ENCODE measurements around the gene BLMH. TPM values are rescaled to one million over a fixed set of nuclear protein-coding genes. Genes with fewer than 3 reads are reported as not detected.
A peak's percentile ranks its signal among the peaks of the same experiment; 100 is the strongest.

The BLMH gene
- total and polyA plus RNA-seq, 9 of the 15 experiments (the other 6 are each of a cell fraction or from before 2014, with no cell fraction given), result 26.0 to 118 (median 67.3) TPM

GRCh38 chr17:30296499-30297080 is 4.8 kb upstream of the BLMH start:
- intact Hi-C loops (cut with micrococcal nuclease), result no loop called here
- Histone ChIP-seq H3K9me3 (replicated peaks; ENCODE audit: control insufficient read depth, insufficient read depth, low read depth, low read length) (no peaks in the 10 kb centered on the region), H2AFZ (ENCODE audit: low read depth, low read length) (peak overlapping the region; percentile 18; the same call in 1 of the 2 replicates), H4K20me1 (replicated peaks; ENCODE audit: control insufficient read depth, insufficient read depth, low read length) (no peaks in the 10 kb centered on the region), H3K9me1 (ENCODE audit: control insufficient read depth, insufficient read depth, low read length) (no peaks in the 10 kb centered on the region), H3K4me3 (no peak overlapping the region), H3K27me3 (ENCODE audit: control insufficient read depth in 2 of 2, insufficient read depth in 2 of 2, low read length in 2 of 2) (no peaks in the 10 kb centered on the region), H3K4me2 (ENCODE audit: insufficient read depth, low read length) (no peak overlapping the region), H3K9ac (ENCODE audit: insufficient read depth in 1 of 2, low read depth in 2 of 2, low read length in 2 of 2) (no peak overlapping the region), H3K4me1 (replicated peaks in 1 of 2; ENCODE audit: control insufficient read depth in 2 of 2, insufficient read depth in 2 of 2, low read length in 2 of 2) (peaks cover 4 to 5% of the 10 kb centered on the region in 2 experiments; a peak in 3 of 5 replicates), H3K36me3 (ENCODE audit: control insufficient read depth, insufficient read depth, low read length) (no peaks in the 10 kb centered on the region), H3K27ac (ENCODE audit: extremely low read depth, low read depth, low read length) (no peak overlapping the region; the same call in 2 of the 3 replicates), H3K79me2 (ENCODE audit: control insufficient read depth, insufficient read depth, low read length) (peaks cover 1% of the 10 kb centered on the region; the same call in 1 of the 3 replicates)
- no TSS peak for BruUV-seq (replicated peaks)
- peak in 1 of 4 experiments; percentile 6 for DNase-seq (ENCODE audit: extremely low read depth in 1 of 4, low spot score in 3 of 4)
- ChIA-PET POLR2A (interaction anchor here (0.7 kb wide), 1 partner anchor 13 kb away, joined by 3 read pairs; no protein-coding TSS in a partner anchor), CTCF (ENCODE audit: low intra/inter-chr PET ratio) (no interaction called here)
- no peak for FAIRE-seq
- ATAC-seq, result no peak
- WGBS (ENCODE audit: insufficient coverage, low coverage, missing lambda C conversion rate), result 24% methylated on average over 5 of the region's 5 CpGs
- in situ Hi-C loops (cut with MboI), result no loop called here
- no peak for TF ChIP-seq MLX (CRISPR knock-in tag; conservative IDR thresholded peaks at IDR 0.05)
- TF ChIP-seq NR3C1 (CRISPR knock-in tag; IDR thresholded peaks at IDR 0.05), result no peak
- TF ChIP-seq IFI16 (CRISPR knock-in tag; IDR thresholded peaks at IDR 0.05), result no peak
- no peak for TF ChIP-seq BRF2 (IDR thresholded peaks at IDR 0.05; ENCODE audit: borderline replicate concordance, insufficient read depth, insufficient read length)
- TF ChIP-seq SAP30 (IDR thresholded peaks at IDR 0.05; ENCODE audit: borderline replicate concordance, insufficient read depth, low read depth, low read length, poor library complexity, severe bottlenecking), result no peak
- TF ChIP-seq PURB (CRISPR knock-in tag; IDR thresholded peaks at IDR 0.05; ENCODE audit: low read depth), result no peak
- TF ChIP-seq FOXO4 (CRISPR knock-in tag; IDR thresholded peaks at IDR 0.05), result no peak
- no peak for TF ChIP-seq ATF7 (IDR thresholded peaks at IDR 0.05)
- no peak for TF ChIP-seq ZNF140 (CRISPR knock-in tag; IDR thresholded peaks at IDR 0.05)
- no peak for TF ChIP-seq GATAD2B (IDR thresholded peaks at IDR 0.05; ENCODE audit: borderline replicate concordance)
- TF ChIP-seq ATF3 (IDR thresholded peaks at IDR 0.05), result peak; percentile 39; the same call in 1 of the 2 replicates
- no peak for TF ChIP-seq ATF3 (CRISPR knock-in tag; conservative IDR thresholded peaks at IDR 0.05)
- peak; percentile 69 for TF ChIP-seq JUND (IDR thresholded peaks at IDR 0.05; ENCODE audit: borderline replicate concordance, low read depth, low read length)
- no peak for TF ChIP-seq JUND (tag; IDR thresholded peaks at IDR 0.05; ENCODE audit: borderline replicate concordance, low read depth, low read length)
- TF ChIP-seq JUN (IDR thresholded peaks at IDR 0.05; ENCODE audit: borderline replicate concordance, low read depth, low read length), result 0 out of 2 replicates have a peak, but pooled peaks have one; percentile 26
- TF ChIP-seq JUN (CRISPR knock-in tag; IDR thresholded peaks at IDR 0.05; ENCODE audit: borderline replicate concordance), result no peak
- peak; percentile 29; the same call in 1 of the 2 replicates for TF ChIP-seq ZNF384 (IDR thresholded peaks at IDR 0.05; ENCODE audit: low read depth, low read length)
- TF ChIP-seq FOSL1 (tag; conservative IDR thresholded peaks at IDR 0.05), result peak; percentile 80
- no peak for TF ChIP-seq RUNX1 (IDR thresholded peaks at IDR 0.05; ENCODE audit: low read depth)

All from K562 (cell line).